Kidney epithelial cell (primary cell): ENCODE measurements around the gene TECPR2. TPM values are rescaled to one million over a fixed set of nuclear protein-coding genes. Genes with fewer than 3 reads are reported as not detected.
A peak's percentile ranks its signal among the peaks of the same experiment; 100 is the strongest.

ENCODE experiments used
- DNase-seq: peaks from one replicate; pipeline ENCODE4 v3.0.0-alpha.2; 2010; ENCODE audit warnings: low read depth
- H3K27me3 ChIP-seq: 2 replicates; pipeline ENCODE4 v1.6.0; 2011; ENCODE audit warnings: low read length; ENCODE audit not compliant: control insufficient read depth, insufficient read depth
- H3K36me3 ChIP-seq: 2 replicates; pipeline ENCODE4 v1.5.1; 2011; ENCODE audit warnings: low read length; ENCODE audit not compliant: control insufficient read depth, insufficient read depth
- H3K4me3 ChIP-seq: 2 replicates; pipeline ENCODE4 v1.5.1; 2011; ENCODE audit warnings: low read depth, mild to moderate bottlenecking, control low read depth, low read length
- CTCF ChIP-seq: IDR thresholded peaks from 2 replicates; pipeline ENCODE4 v1.5.1; 2011; ENCODE audit warnings: mild to moderate bottlenecking, moderate library complexity, low read length, control low read depth, inconsistent platforms; ENCODE audit not compliant: insufficient read depth, poor library complexity, severe bottlenecking
- total RNA-seq: library from RNA; depleted of rRNA; stranded (reverse); fragments of >200 nt; gene quantifications from 2 replicates; pipeline ENCODE4 v1.2.3, GENCODE V29; 2015

The TECPR2 gene
- total RNA-seq, 1 donor from 2014 or later, result 16.6 TPM

GRCh38 chr14:102507857-102508312, 145.1 kb downstream of the TECPR2 start:
- TF ChIP-seq CTCF, result peak; percentile 10
- Histone ChIP-seq H3K36me3 (no peaks in the 10 kb centered on the region), H3K4me3 (no peak overlapping the region), H3K27me3 (no peaks in the 10 kb centered on the region)
- DNase-seq, result no peak

GRCh38 chr14:102508410-102508773, 145.7 kb downstream of the TECPR2 start:
- Histone ChIP-seq H3K36me3 (no peaks in the 10 kb centered on the region), H3K4me3 (peak overlapping the region; percentile 52), H3K27me3 (no peaks in the 10 kb centered on the region)
- no peak for TF ChIP-seq CTCF
- no peak for DNase-seq

- no peaks in the 10 kb centered on the region for H3K36me3 ChIP-seq
- no peak for TF ChIP-seq CTCF
- no peaks in the 10 kb centered on the region for H3K27me3 ChIP-seq
- H3K4me3 ChIP-seq, result peak overlapping the region; percentile 52
- DNase-seq, result no peak
Measured at GRCh38 chr14:102508774-102509745, 146.3 kb downstream of the TECPR2 start.

GRCh38 chr14:102509746-102510615, 147.2 kb downstream of the TECPR2 start, which contains the start of gene ANKRD9:
ANKRD9 (minus strand) TSS chr14:102509776; CDS start chr14:102507889, 1,887 bp downstream.
- H3K4me3 ChIP-seq, result peak within 1 kb of the TSS; percentile 59
- peak; percentile 45 for DNase-seq
- no peak for TF ChIP-seq CTCF
- H3K36me3 ChIP-seq, result no peaks in the 10 kb centered on the region
- no peaks in the 10 kb centered on the region for H3K27me3 ChIP-seq

- H3K27me3 ChIP-seq, result no peaks in the 10 kb centered on the region
Measured at GRCh38 chr14:102510616-102511520, 148.1 kb downstream of the TECPR2 start.

More at GRCh38 chr14:102510616-102511520, 148.1 kb downstream of the TECPR2 start:
- DNase-seq, result no peak
- TF ChIP-seq CTCF, result no peak
- Histone ChIP-seq H3K4me3 (no peak overlapping the region), H3K36me3 (no peaks in the 10 kb centered on the region)
